Measurements from ENCODE around the gene AMPH. TPM values are rescaled to one million over a fixed set of nuclear protein-coding genes. Genes with fewer than 3 reads are reported as not detected.

The AMPH gene
- total and polyA plus RNA-seq, 4 donors: 0.18 to 6.6 (median 3.6) TPM

GRCh38 chr7:38546763-38547162 is 84.4 kb downstream of the AMPH start:
- H3K4me1 ChIP-seq (ENCODE audit: control insufficient read depth in 5 of 5, insufficient read depth in 5 of 5, low read length in 5 of 5): peaks cover 0 to 3% (median 0%) of the 10 kb centered on the region in 5 donors
- TF ChIP-seq CTCF (IDR thresholded peaks at IDR 0.05; ENCODE audit: control extremely low read depth, extremely low read depth): no peak
- no peaks in the 10 kb centered on the region for H3K27me3 ChIP-seq (ENCODE audit: control insufficient read depth in 3 of 3, insufficient read depth in 3 of 3, low read length in 2 of 3)
- no peak overlapping the region for H3K4me3 ChIP-seq
- DNase-seq (no peak), ATAC-seq (ENCODE audit: insufficient read depth, low FRiP score) (no peak)
- H3K36me3 ChIP-seq (ENCODE audit: control insufficient read depth in 4 of 4, insufficient read depth in 4 of 4, low read length in 4 of 4): no peaks in the 10 kb centered on the region
- no peaks in the 10 kb centered on the region for H3K9me3 ChIP-seq (ENCODE audit: control insufficient read depth in 4 of 4, insufficient read depth in 3 of 4, low read length in 3 of 4)
- WGBS, 2 donors: 59 to 76% methylated on average over 4 of the region's 4 CpGs
- no peak overlapping the region for H3K9ac ChIP-seq (ENCODE audit: insufficient read depth in 1 of 2, low read length in 2 of 2)
- H3K27ac ChIP-seq (ENCODE audit: low read depth in 1 of 2, low read length in 1 of 2): no peak overlapping the region

GRCh38 chr7:38545977-38546376 is 85.2 kb downstream of the AMPH start:
- ATAC-seq (ENCODE audit: insufficient read depth, low FRiP score) (no peak), DNase-seq (no peak)
- Histone ChIP-seq H3K27me3 (ENCODE audit: control insufficient read depth in 3 of 3, insufficient read depth in 3 of 3, low read length in 2 of 3) (no peaks in the 10 kb centered on the region), H3K9me3 (ENCODE audit: control insufficient read depth in 4 of 4, insufficient read depth in 3 of 4, low read length in 3 of 4) (no peaks in the 10 kb centered on the region), H3K4me3 (no peak overlapping the region), H3K36me3 (ENCODE audit: control insufficient read depth in 4 of 4, insufficient read depth in 4 of 4, low read length in 4 of 4) (no peaks in the 10 kb centered on the region), H3K27ac (ENCODE audit: low read depth in 1 of 2, low read length in 1 of 2) (no peak overlapping the region), H3K9ac (ENCODE audit: insufficient read depth in 1 of 2, low read length in 2 of 2) (no peak overlapping the region), H3K4me1 (ENCODE audit: control insufficient read depth in 5 of 5, insufficient read depth in 5 of 5, low read length in 5 of 5) (peaks cover 0 to 11% (median 0%) of the 10 kb centered on the region in 5 donors)
- WGBS, 2 donors: 55 to 56% methylated on average over 3 of the region's 3 CpGs
- no peak for TF ChIP-seq CTCF (IDR thresholded peaks at IDR 0.05; ENCODE audit: control extremely low read depth, extremely low read depth)

- no peak for TF ChIP-seq CTCF (IDR thresholded peaks at IDR 0.05; ENCODE audit: control extremely low read depth, extremely low read depth)
- Histone ChIP-seq H3K9me3 (ENCODE audit: control insufficient read depth in 4 of 4, insufficient read depth in 3 of 4, low read length in 3 of 4) (no peaks in the 10 kb centered on the region), H3K27ac (ENCODE audit: low read depth in 1 of 2, low read length in 1 of 2) (no peak overlapping the region), H3K36me3 (ENCODE audit: control insufficient read depth in 4 of 4, insufficient read depth in 4 of 4, low read length in 4 of 4) (no peaks in the 10 kb centered on the region), H3K4me1 (ENCODE audit: control insufficient read depth in 5 of 5, insufficient read depth in 5 of 5, low read length in 5 of 5) (peaks cover 0 to 12% (median 0%) of the 10 kb centered on the region in 5 donors), H3K9ac (ENCODE audit: insufficient read depth in 1 of 2, low read length in 2 of 2) (no peak overlapping the region), H3K27me3 (ENCODE audit: control insufficient read depth in 3 of 3, insufficient read depth in 3 of 3, low read length in 2 of 3) (peaks cover 0 to 3% (median 0%) of the 10 kb centered on the region in 3 donors), H3K4me3 (no peak overlapping the region)
- no peak for DNase-seq
- no peak for ATAC-seq (ENCODE audit: insufficient read depth, low FRiP score)
- 87 to 92% methylated on average over 2 of the region's 2 CpGs for WGBS, 2 donors
These were observed 89.0 kb downstream of the AMPH start for GRCh38 chr7:38542156-38542555.

- H3K27me3 ChIP-seq (ENCODE audit: control insufficient read depth in 3 of 3, insufficient read depth in 3 of 3, low read length in 2 of 3): peaks cover 0 to 3% (median 0%) of the 10 kb centered on the region in 3 donors
- no peaks in the 10 kb centered on the region for H3K36me3 ChIP-seq (ENCODE audit: control insufficient read depth in 4 of 4, insufficient read depth in 4 of 4, low read length in 4 of 4)
- no peak overlapping the region for H3K27ac ChIP-seq (ENCODE audit: low read depth in 1 of 2, low read length in 1 of 2)
- no peaks in the 10 kb centered on the region for H3K9me3 ChIP-seq (ENCODE audit: control insufficient read depth in 4 of 4, insufficient read depth in 3 of 4, low read length in 3 of 4)
- ATAC-seq (ENCODE audit: insufficient read depth, low FRiP score): no peak
- H3K4me3 ChIP-seq: no peak overlapping the region
- DNase-seq: no peak
- no peak for TF ChIP-seq CTCF (IDR thresholded peaks at IDR 0.05; ENCODE audit: control extremely low read depth, extremely low read depth)
- peaks cover 0 to 12% (median 0%) of the 10 kb centered on the region in 5 donors for H3K4me1 ChIP-seq (ENCODE audit: control insufficient read depth in 5 of 5, insufficient read depth in 5 of 5, low read length in 5 of 5)
- WGBS, 2 donors: 75 to 80% methylated on average over 3 of the region's 3 CpGs
- H3K9ac ChIP-seq (ENCODE audit: insufficient read depth in 1 of 2, low read length in 2 of 2): no peak overlapping the region
These were observed 89.7 kb downstream of the AMPH start for GRCh38 chr7:38541440-38541839.

Data from lung (tissue), 12 donors.